Mucosa of descending colon (tissue), 3 donors: ENCODE results near the gene MPZL2. TPM values are rescaled to one million over a fixed set of nuclear protein-coding genes. Genes with fewer than 3 reads are reported as not detected.
"Not testable (repeated sequence)": the region's sequence is repeated elsewhere in the genome, so short reads cannot be mapped to it uniquely, and the experiment has no call there.

Source experiments
- ATAC-seq: fragments of 200-7000 bp; cut with Tn5 transposase; one replicate; pipeline ENCODE4 v1.9.1; 2020; ENCODE audit warnings: mild to moderate bottlenecking, moderate library complexity
- DNase-seq, 3 donors: peaks; one replicate each; pipeline ENCODE4 v3.0.0-alpha.2; 2020
- H3K36me3 ChIP-seq: fragments of 200-600 bp; one replicate; pipeline ENCODE4 v1.8.0; 2021; ENCODE audit warnings: low read depth, mild to moderate bottlenecking
- H3K4me1 ChIP-seq: fragments of 200-600 bp; one replicate; pipeline ENCODE4 v1.8.0; 2021; ENCODE audit warnings: low read depth, mild to moderate bottlenecking
- H3K4me3 ChIP-seq: fragments of 200-600 bp; one replicate; pipeline ENCODE4 v1.8.0; 2021; ENCODE audit warnings: mild to moderate bottlenecking
- H3K9me3 ChIP-seq: fragments of 200-600 bp; one replicate; pipeline ENCODE4 v1.8.0; 2021; ENCODE audit warnings: mild to moderate bottlenecking
- intact Hi-C, 2 donors: fragments of 100-400 bp; cut with DNase I in 1 of 2; cut with micrococcal nuclease in 1 of 2; formaldehyde crosslinking; loops; one replicate each; pipeline versions ENCODE4 v1.11.0 to v1.11.1; 2022; cut with DNase I, micrococcal nuclease
- total RNA-seq, 3 donors: library from RNA; stranded (reverse); fragmentation: NEBNext Ultra II Directional in 2 of 3; extraction: Animal tissue kit (Norgen Biotek cat#: 25700) in 2 of 3; gene quantifications; one replicate each; pipeline versions ENCODE4 v1.2.1 to v1.2.4, GENCODE V29; 2021 to 2023
- TF ChIP-seq, protein P1 (sequence below): fragments of 200-600 bp; IDR thresholded peaks from one replicate; pipeline ENCODE4 v1.8.0; 2022; ENCODE audit warnings: antibody characterized with exemption, mild to moderate bottlenecking
- donor health status: DM: no; HTN: no; CAD: no; lungs with moderate emphysema.
- donor health status: DM: no; HTN: no; CAD: no.
- donor health status: DM: no; HTN: yes; CAD: no.

The MPZL2 gene
- total RNA-seq, 3 donors from 2014 or later, result 34.4 to 83.1 (median 72.4) TPM

DNA sequence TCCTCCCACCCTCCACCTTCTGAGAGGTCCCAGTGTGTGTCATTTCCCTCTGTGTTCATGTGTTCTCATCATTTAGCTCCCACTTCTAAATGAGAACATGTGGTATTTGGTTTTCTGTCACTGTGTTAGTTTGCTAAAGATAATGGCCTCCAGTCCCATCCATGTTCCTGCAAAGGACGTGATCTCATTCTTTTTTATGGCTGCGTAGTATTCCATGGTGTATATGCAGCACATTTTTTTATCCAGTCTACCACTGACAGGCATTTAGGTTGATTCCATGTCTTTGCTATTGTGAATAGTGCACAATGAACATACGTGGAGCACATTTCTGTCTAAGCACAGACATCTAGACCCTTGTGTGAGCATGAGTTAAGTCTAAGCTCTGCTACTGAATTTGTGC, 46.2 kb upstream of the MPZL2 start:
- H3K4me1 ChIP-seq, result peaks cover 19% of the 10 kb centered on the region
- DNase-seq (no peak), ATAC-seq (no peak)
- intact Hi-C loops, result no loop called here
- no peaks in the 10 kb centered on the region for H3K36me3 ChIP-seq
- no peak overlapping the region for H3K4me3 ChIP-seq
- TF ChIP-seq, protein P1, sequence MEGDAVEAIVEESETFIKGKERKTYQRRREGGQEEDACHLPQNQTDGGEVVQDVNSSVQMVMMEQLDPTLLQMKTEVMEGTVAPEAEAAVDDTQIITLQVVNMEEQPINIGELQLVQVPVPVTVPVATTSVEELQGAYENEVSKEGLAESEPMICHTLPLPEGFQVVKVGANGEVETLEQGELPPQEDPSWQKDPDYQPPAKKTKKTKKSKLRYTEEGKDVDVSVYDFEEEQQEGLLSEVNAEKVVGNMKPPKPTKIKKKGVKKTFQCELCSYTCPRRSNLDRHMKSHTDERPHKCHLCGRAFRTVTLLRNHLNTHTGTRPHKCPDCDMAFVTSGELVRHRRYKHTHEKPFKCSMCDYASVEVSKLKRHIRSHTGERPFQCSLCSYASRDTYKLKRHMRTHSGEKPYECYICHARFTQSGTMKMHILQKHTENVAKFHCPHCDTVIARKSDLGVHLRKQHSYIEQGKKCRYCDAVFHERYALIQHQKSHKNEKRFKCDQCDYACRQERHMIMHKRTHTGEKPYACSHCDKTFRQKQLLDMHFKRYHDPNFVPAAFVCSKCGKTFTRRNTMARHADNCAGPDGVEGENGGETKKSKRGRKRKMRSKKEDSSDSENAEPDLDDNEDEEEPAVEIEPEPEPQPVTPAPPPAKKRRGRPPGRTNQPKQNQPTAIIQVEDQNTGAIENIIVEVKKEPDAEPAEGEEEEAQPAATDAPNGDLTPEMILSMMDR, result no peak
- no peaks in the 10 kb centered on the region for H3K9me3 ChIP-seq

DNA sequence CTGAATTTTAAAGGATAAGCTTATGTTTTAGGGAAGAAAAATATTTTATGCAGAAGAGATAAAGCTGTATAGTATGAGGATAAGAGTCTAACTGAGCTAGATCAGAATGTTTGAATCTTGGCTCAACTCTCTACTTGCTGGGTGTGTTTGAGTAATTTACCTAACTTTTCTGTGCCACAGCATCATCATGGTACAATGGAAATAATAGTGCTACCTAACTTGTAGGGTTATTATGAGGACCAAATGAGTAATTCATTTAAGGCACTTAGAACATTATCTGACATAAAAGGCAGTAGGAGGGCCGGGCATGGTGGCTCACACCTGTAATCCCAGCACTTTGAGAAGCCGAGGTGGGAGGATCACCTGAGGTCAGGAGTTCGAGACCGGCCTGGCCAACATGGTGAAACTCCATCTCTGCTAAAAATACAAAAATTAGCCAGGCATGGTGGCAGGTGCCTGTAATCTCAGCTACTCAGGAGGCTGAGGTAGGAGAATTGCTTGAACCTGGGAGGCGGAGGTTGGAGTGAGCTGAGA, 45.0 kb upstream of the MPZL2 start:
- ATAC-seq, H3K4me3 ChIP-seq, DNase-seq, intact Hi-C loops, H3K9me3 ChIP-seq, H3K4me1 ChIP-seq, H3K36me3 ChIP-seq: not testable (repeated sequence)

DNA sequence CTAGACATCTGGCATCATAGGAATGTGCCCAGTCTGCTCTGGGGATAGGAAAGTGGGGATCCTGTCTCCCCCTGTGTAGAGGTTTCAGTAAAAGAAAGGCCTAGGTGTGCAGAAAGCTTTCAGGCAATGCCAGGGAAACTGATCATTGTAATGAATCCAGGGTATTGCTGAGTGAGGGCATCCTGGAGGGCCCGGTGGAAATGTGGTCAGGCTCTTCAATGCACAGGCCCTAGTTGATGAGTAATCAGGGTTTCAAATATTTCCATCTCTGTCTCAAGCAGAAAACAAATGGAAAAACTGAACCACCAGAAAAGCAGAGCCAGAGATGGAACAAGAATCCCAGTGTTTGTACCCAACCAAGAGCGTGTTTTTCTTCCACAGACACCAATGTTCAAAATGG, 42.5 kb upstream of the MPZL2 start:
- ATAC-seq, result no peak
- TF ChIP-seq, protein P1, result no peak
- H3K4me3 ChIP-seq, result no peak overlapping the region
- H3K36me3 ChIP-seq, result no peaks in the 10 kb centered on the region
- DNase-seq, result no peak
- no peaks in the 10 kb centered on the region for H3K9me3 ChIP-seq
- H3K4me1 ChIP-seq, result peaks cover 8% of the 10 kb centered on the region
- intact Hi-C loops, result no loop called here

DNA sequence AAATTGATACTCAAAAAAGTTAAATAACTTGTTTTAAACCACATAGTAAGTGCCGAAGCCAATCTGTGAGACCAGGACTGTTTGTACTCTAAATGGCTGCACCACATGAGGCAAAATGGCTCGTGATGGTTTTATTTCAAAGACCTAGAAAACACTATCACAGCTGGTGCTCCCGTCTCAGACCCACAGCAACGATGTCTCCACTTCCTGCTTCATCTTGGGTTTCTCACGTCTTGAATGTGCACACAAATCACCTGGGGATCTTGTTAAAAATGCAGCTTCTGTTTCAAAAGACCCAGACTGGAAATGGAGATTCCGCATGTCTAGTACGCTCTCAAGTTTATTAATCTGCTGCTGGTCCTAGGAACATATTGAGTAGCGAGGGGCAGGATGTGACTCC, 41.6 kb upstream of the MPZL2 start:
- intact Hi-C loops, result no loop called here
- Histone ChIP-seq H3K9me3 (no peaks in the 10 kb centered on the region), H3K4me3 (no peak overlapping the region), H3K4me1 (peaks cover 4% of the 10 kb centered on the region), H3K36me3 (no peaks in the 10 kb centered on the region)
- ATAC-seq (peak; percentile 51), DNase-seq (no peak)
- TF ChIP-seq, protein P1, result no peak

DNA sequence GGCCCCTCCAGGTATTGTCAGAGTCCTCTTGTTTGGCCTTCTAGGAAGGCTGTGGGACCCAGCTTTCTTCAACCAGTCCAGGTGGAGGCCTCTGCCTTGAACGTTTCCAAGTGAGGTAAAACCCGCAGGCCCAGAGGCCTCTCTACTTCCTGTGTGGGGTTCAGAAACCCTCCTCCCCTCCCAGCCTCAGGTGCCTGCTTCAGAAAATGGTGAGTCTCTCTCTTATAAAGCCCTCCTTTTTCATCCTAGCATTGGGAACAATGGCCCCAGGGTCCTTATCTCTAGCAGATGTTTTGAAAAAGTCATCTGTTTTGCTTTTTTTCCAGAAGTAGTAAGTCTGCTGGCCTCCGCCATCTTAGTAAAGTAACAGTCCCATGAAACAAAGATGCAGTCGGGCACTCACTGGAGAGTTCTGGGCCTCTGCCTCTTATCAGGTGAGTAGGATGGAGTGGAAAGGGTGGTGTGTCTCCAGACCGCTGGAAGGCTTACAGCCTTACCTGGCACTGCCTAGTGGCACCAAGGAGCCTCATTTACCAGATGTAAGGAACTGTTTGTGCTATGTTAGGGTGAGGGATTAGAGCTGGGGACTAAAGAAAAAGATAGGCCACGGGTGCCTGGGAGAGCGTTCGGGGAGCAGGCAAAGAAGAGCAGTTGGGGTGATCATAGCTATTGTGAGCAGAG, 40.6 kb upstream of the MPZL2 start, which contains the start of gene CD3E:
TSS of gene CD3E (plus strand) at position 163 of the 681 bp plus-strand sequence. CDS start at position 386, 223 bp downstream.
- intact Hi-C loops, result no loop called here
- Histone ChIP-seq H3K4me1 (no peaks in the 10 kb centered on the region), H3K4me3 (no peak within 1 kb of the TSS), H3K36me3 (no peaks in the 10 kb centered on the region), H3K9me3 (no peaks in the 10 kb centered on the region)
- TF ChIP-seq, protein P1, result no peak
- no peak for DNase-seq
- ATAC-seq, result peak; percentile 68

DNA sequence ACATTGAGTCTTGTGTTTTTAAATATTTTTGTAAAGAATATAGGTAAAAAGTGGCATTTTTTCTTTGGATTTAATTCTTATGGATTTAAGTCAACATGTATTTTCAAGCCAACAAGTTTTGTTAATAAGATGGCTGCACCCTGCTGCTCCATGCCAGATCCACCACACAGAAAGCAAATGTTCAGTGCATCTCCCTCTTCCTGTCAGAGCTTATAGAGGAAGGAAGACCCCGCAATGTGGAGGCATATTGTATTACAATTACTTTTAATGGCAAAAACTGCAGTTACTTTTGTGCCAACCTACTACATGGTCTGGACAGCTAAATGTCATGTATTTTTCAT, 40.1 kb upstream of the MPZL2 start:
- H3K36me3 ChIP-seq, result no peaks in the 10 kb centered on the region
- DNase-seq, result no peak
- H3K9me3 ChIP-seq, result no peaks in the 10 kb centered on the region
- intact Hi-C loops, result no loop called here
- TF ChIP-seq, protein P1, result no peak
- no peak overlapping the region for H3K4me3 ChIP-seq
- no peak for ATAC-seq
- H3K4me1 ChIP-seq, result no peaks in the 10 kb centered on the region
